GM23338 (cell line): ENCODE measurements around the gene IRF2BPL. TPM values are rescaled to one million over a fixed set of nuclear protein-coding genes. Genes with fewer than 3 reads are reported as not detected.
A peak's percentile ranks its signal among the peaks of the same experiment; 100 is the strongest.

Source experiments
- ATAC-seq: fragments of 200-7000 bp; cut with Tn5 transposase; 3 replicates; pipeline ENCODE4 v1.9.1; 2020
- DNase-seq: peaks from one replicate; pipeline ENCODE4 v3.0.0-alpha.2; 2015; ENCODE audit warnings: low spot score
- H2AFZ ChIP-seq: fragments of 200-600 bp; sonication (generic); 2 replicates; pipeline ENCODE4 v1.8.0; 2016; ENCODE audit warnings: antibody characterized with exemption, mild to moderate bottlenecking, moderate library complexity
- H3F3A ChIP-seq: fragments of 200-600 bp; sonication (generic); replicated peaks from 2 replicates; pipeline ENCODE4 v1.8.0; 2017; ENCODE audit warnings: antibody characterized with exemption, mixed run types, low read depth
- H3K27ac ChIP-seq: fragments of 200-600 bp; sonication (generic); 2 replicates; pipeline ENCODE4 v1.6.1; 2016; ENCODE audit warnings: low read depth
- H3K27me3 ChIP-seq: fragments of 200-600 bp; sonication (generic); 2 replicates; pipeline ENCODE4 v1.8.0; 2016; ENCODE audit warnings: mild to moderate bottlenecking, mixed run types, moderate library complexity; ENCODE audit not compliant: insufficient read depth
- H3K36me3 ChIP-seq: fragments of 200-600 bp; sonication (generic); 2 replicates; pipeline ENCODE4 v1.8.0; 2016; ENCODE audit warnings: mild to moderate bottlenecking; ENCODE audit not compliant: insufficient read depth
- H3K4me1 ChIP-seq: fragments of 200-600 bp; sonication (generic); 2 replicates; pipeline ENCODE4 v1.8.0; 2016; ENCODE audit warnings: mild to moderate bottlenecking, moderate library complexity; ENCODE audit not compliant: insufficient read depth
- H3K4me2 ChIP-seq: fragments of 200-600 bp; sonication (generic); 2 replicates; pipeline ENCODE4 v1.7.1; 2017; ENCODE audit warnings: mixed run types
- H3K4me3 ChIP-seq: fragments of 200-600 bp; sonication (generic); 2 replicates; pipeline ENCODE4 v1.6.1; 2016; ENCODE audit warnings: mixed run types
- H3K79me2 ChIP-seq: fragments of 200-600 bp; sonication (generic); replicated peaks from 2 replicates; pipeline ENCODE4 v1.8.0; 2017; ENCODE audit warnings: mild to moderate bottlenecking; ENCODE audit not compliant: insufficient read depth
- H3K9me2 ChIP-seq: fragments of 200-600 bp; sonication (generic); 2 replicates; pipeline ENCODE4 v1.8.0; 2017; ENCODE audit not compliant: insufficient read depth
- H4K20me1 ChIP-seq: fragments of 200-600 bp; sonication (generic); replicated peaks from 2 replicates; pipeline ENCODE4 v1.8.0; 2017; ENCODE audit warnings: mild to moderate bottlenecking; ENCODE audit not compliant: insufficient read depth
- H3K27ac Mint-ChIP-seq: 2 replicates; pipeline ENCODE4 v1.8.0; 2020; ENCODE audit warnings: inconsistent platforms, mild to moderate bottlenecking, moderate library complexity, mixed read lengths
- H3K27me3 Mint-ChIP-seq: 3 replicates; pipeline ENCODE4 v1.8.0; 2022; ENCODE audit warnings: low read depth, mild to moderate bottlenecking, moderate library complexity, mixed read lengths, inconsistent platforms; ENCODE audit not compliant: insufficient read depth, poor library complexity
- H3K36me3 Mint-ChIP-seq: 3 replicates; pipeline ENCODE4 v1.8.0; 2021; ENCODE audit warnings: low read depth, mild to moderate bottlenecking, inconsistent platforms, moderate library complexity, mixed read lengths
- H3K4me1 Mint-ChIP-seq: 3 replicates; pipeline ENCODE4 v1.8.0; 2020; ENCODE audit warnings: mild to moderate bottlenecking, inconsistent platforms, mixed read lengths
- H3K4me3 Mint-ChIP-seq: 3 replicates; pipeline ENCODE4 v1.8.0; 2021; ENCODE audit warnings: moderate library complexity, mild to moderate bottlenecking, inconsistent platforms, mixed read lengths
- H3K9me3 Mint-ChIP-seq: 3 replicates; pipeline ENCODE4 v1.8.0; 2020; ENCODE audit warnings: moderate library complexity, mild to moderate bottlenecking, inconsistent platforms, mixed read lengths
- CREB1 ChIP-seq: fragments of 250-450 bp; sonication (Bioruptor Pico); IDR thresholded peaks from 2 replicates; pipeline ENCODE4 v1.5.0; 2020; ENCODE audit warnings: low read depth, mild to moderate bottlenecking, moderate library complexity
- NANOG ChIP-seq: IDR thresholded peaks from 2 replicates; pipeline ENCODE4 v1.6.1; 2016; ENCODE audit warnings: antibody characterized with exemption, borderline replicate concordance
- ZNF462 ChIP-seq: fragments of 250-450 bp; sonication (Bioruptor Pico); IDR thresholded peaks from 2 replicates; pipeline ENCODE4 v1.5.0; 2020; ENCODE audit warnings: mild to moderate bottlenecking, moderate library complexity
- polyA plus RNA-seq: library from polyadenylated mRNA; unstranded; fragments of >200 nt; fragmentation: Nextera tagmentation; extraction: Ambion mirVana; gene quantifications from 2 replicates; pipeline ENCODE4 v1.2.1, GENCODE V29; 2016
- total RNA-seq: library from RNA; depleted of rRNA; stranded (reverse); fragments of >200 nt; shearing (Covaris generic); gene quantifications from 2 replicates; pipeline ENCODE4 v1.2.3, GENCODE V29; 2014

The IRF2BPL gene
- total and polyA plus RNA-seq, 2 experiments from 2014 or later: 11.2 to 119 TPM

GRCh38 chr14:77033622-77034589 lies 5.4 kb upstream of the IRF2BPL start:
- Mint-ChIP-seq H3K36me3 (no peaks in the 10 kb centered on the region; the same call in none of the 3 replicates), H3K4me1 (peaks cover 73% of the 10 kb centered on the region), H3K4me3 (peak overlapping the region; percentile 75), H3K9me3 (peaks cover 3% of the 10 kb centered on the region; the same call in 1 of the 3 replicates), H3K27ac (peak overlapping the region; percentile 95), H3K27me3 (peaks cover 25% of the 10 kb centered on the region)
- peak overlapping the region; percentile 86 for H3K4me2 ChIP-seq
- ATAC-seq: peak; percentile 67
- DNase-seq: peak; percentile 95
- H3K27ac ChIP-seq: peak overlapping the region; percentile 99
- H2AFZ ChIP-seq: no peak overlapping the region
- peaks cover 9% of the 10 kb centered on the region; the same call in 1 of the 2 replicates for H3K79me2 ChIP-seq
- H3K9me2 ChIP-seq: no peaks in the 10 kb centered on the region
- H3K4me1 ChIP-seq: peaks cover 73% of the 10 kb centered on the region
- peaks cover 28% of the 10 kb centered on the region for H3F3A ChIP-seq
- H4K20me1 ChIP-seq: no peaks in the 10 kb centered on the region
- no peaks in the 10 kb centered on the region for H3K36me3 ChIP-seq
- peaks cover 16% of the 10 kb centered on the region for H3K27me3 ChIP-seq
- H3K4me3 ChIP-seq: peak overlapping the region; percentile 50
- no peak for TF ChIP-seq ZNF462 (CRISPR knock-in tag)
- TF ChIP-seq CREB1 (CRISPR knock-in tag): no peak
- TF ChIP-seq NANOG: 0 out of 2 replicates have a peak, but pooled peaks have one; percentile 23
